ENCODE measurements around the gene TTLL10. TPM values are rescaled to one million over a fixed set of nuclear protein-coding genes. Genes with fewer than 3 reads are reported as not detected.
A peak's percentile ranks its signal among the peaks of the same experiment; 100 is the strongest.

Gene TTLL10
- total RNA-seq, 1 donor from 2014 or later, result not detected

- H3K27ac Mint-ChIP-seq (ENCODE audit: unreplicated experiment), result no peak overlapping the region
- H3K9me3 Mint-ChIP-seq (ENCODE audit: unreplicated experiment), result no peaks in the 10 kb centered on the region
- H3K4me3 Mint-ChIP-seq (ENCODE audit: unreplicated experiment), result no peak overlapping the region
- TF ChIP-seq, protein P1, sequence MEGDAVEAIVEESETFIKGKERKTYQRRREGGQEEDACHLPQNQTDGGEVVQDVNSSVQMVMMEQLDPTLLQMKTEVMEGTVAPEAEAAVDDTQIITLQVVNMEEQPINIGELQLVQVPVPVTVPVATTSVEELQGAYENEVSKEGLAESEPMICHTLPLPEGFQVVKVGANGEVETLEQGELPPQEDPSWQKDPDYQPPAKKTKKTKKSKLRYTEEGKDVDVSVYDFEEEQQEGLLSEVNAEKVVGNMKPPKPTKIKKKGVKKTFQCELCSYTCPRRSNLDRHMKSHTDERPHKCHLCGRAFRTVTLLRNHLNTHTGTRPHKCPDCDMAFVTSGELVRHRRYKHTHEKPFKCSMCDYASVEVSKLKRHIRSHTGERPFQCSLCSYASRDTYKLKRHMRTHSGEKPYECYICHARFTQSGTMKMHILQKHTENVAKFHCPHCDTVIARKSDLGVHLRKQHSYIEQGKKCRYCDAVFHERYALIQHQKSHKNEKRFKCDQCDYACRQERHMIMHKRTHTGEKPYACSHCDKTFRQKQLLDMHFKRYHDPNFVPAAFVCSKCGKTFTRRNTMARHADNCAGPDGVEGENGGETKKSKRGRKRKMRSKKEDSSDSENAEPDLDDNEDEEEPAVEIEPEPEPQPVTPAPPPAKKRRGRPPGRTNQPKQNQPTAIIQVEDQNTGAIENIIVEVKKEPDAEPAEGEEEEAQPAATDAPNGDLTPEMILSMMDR (IDR thresholded peaks at IDR 0.05; ENCODE audit: unreplicated experiment), result no peak
- H3K4me1 Mint-ChIP-seq (ENCODE audit: unreplicated experiment), result no peaks in the 10 kb centered on the region
- peaks cover 3% of the 10 kb centered on the region for H3K27me3 Mint-ChIP-seq (ENCODE audit: unreplicated experiment)
- DNase-seq (ENCODE audit: low spot score), result no peak
- no peaks in the 10 kb centered on the region for H3K36me3 Mint-ChIP-seq (ENCODE audit: low read depth, unreplicated experiment)
Observed at GRCh38 chr1:1144843-1145546, 28.7 kb upstream of the TTLL10 start.

DNA sequence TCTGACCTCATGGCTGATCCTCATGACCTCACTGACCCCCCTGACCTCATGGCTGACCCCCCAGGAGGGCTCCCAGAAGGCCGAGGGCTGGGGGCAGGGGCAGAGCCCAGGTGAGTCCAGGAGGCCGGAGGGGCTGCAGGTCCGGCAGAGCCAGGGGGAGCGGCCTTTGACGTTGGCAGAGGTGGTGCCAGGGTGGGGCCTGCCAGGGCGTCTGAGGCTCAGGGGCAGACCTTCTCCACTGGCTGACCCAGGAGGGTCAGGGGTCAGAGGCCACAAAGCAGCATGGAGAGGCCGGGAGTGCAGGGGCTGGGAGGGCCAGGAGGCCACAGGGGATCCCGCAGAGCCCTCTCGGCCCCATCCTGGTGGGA, 28.1 kb upstream of the TTLL10 start:
- TF ChIP-seq, protein P1 (IDR thresholded peaks at IDR 0.05; ENCODE audit: unreplicated experiment), result no peak
- no peaks in the 10 kb centered on the region for H3K9me3 Mint-ChIP-seq (ENCODE audit: unreplicated experiment)
- peaks cover 3% of the 10 kb centered on the region for H3K27me3 Mint-ChIP-seq (ENCODE audit: unreplicated experiment)
- no peak overlapping the region for H3K4me3 Mint-ChIP-seq (ENCODE audit: unreplicated experiment)
- DNase-seq (ENCODE audit: low spot score), result no peak
- no peak overlapping the region for H3K27ac Mint-ChIP-seq (ENCODE audit: unreplicated experiment)
- H3K4me1 Mint-ChIP-seq (ENCODE audit: unreplicated experiment), result no peaks in the 10 kb centered on the region
- H3K36me3 Mint-ChIP-seq (ENCODE audit: low read depth, unreplicated experiment), result no peaks in the 10 kb centered on the region

- DNase-seq (ENCODE audit: low spot score), result no peak
- Mint-ChIP-seq H3K27me3 (ENCODE audit: unreplicated experiment) (peaks cover 3% of the 10 kb centered on the region), H3K9me3 (ENCODE audit: unreplicated experiment) (no peaks in the 10 kb centered on the region), H3K4me1 (ENCODE audit: unreplicated experiment) (no peaks in the 10 kb centered on the region), H3K27ac (ENCODE audit: unreplicated experiment) (no peak overlapping the region), H3K4me3 (ENCODE audit: unreplicated experiment) (no peak overlapping the region), H3K36me3 (ENCODE audit: low read depth, unreplicated experiment) (no peaks in the 10 kb centered on the region)
- TF ChIP-seq, protein P1 (IDR thresholded peaks at IDR 0.05; ENCODE audit: unreplicated experiment), result no peak
Observed at GRCh38 chr1:1146026-1146425, 27.7 kb upstream of the TTLL10 start.

DNA sequence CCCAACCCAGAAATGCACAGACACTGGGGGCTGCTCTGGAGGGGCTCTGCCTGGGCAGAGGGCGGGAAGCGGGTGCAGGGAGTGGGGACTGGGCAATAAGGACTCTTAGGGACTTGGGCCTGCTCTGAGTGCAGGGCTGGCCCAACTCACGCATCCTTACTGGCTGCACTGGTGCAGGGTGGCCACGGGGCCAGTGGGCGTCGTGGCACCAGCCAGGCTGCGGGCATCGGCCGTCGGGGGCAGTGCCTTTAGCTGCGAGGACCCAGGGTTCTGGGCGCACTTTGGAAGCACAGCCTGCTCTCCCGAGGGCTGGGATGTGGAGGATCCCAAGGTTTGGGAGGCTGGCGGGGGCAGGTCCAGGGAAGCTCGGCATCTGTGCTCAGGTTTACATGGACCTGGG, 27.1 kb upstream of the TTLL10 start:
- no peaks in the 10 kb centered on the region for H3K9me3 Mint-ChIP-seq (ENCODE audit: unreplicated experiment)
- H3K27me3 Mint-ChIP-seq (ENCODE audit: unreplicated experiment), result peaks cover 3% of the 10 kb centered on the region
- TF ChIP-seq, protein P1 (IDR thresholded peaks at IDR 0.05; ENCODE audit: unreplicated experiment), result no peak
- H3K36me3 Mint-ChIP-seq (ENCODE audit: low read depth, unreplicated experiment), result no peaks in the 10 kb centered on the region
- H3K27ac Mint-ChIP-seq (ENCODE audit: unreplicated experiment), result no peak overlapping the region
- no peak for DNase-seq (ENCODE audit: low spot score)
- no peak overlapping the region for H3K4me3 Mint-ChIP-seq (ENCODE audit: unreplicated experiment)
- H3K4me1 Mint-ChIP-seq (ENCODE audit: unreplicated experiment), result no peaks in the 10 kb centered on the region

DNA sequence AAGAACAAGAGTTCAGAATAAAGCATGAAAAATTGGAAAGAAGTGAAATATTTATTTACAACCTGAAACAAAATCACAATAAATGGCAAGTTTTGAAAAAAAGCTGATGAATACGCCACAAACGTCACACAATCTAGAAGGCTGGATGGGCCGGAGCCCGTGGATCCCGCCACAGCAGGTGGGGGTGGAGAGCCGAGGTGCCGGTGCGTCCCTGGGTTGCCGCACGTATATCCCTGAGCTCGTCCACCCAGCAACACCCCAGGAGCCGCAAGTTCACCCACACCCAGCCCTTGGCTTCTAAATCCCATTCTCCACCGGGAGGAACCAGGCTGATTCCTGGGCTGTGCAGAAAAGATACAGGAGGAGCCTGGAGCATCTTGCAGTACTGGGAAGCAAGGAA, 25.6 kb upstream of the TTLL10 start:
- Mint-ChIP-seq H3K9me3 (ENCODE audit: unreplicated experiment) (peaks cover 10% of the 10 kb centered on the region), H3K4me3 (ENCODE audit: unreplicated experiment) (no peak overlapping the region), H3K27me3 (ENCODE audit: unreplicated experiment) (peaks cover 12% of the 10 kb centered on the region), H3K36me3 (ENCODE audit: low read depth, unreplicated experiment) (peaks cover 10% of the 10 kb centered on the region), H3K27ac (ENCODE audit: unreplicated experiment) (peak overlapping the region; percentile 64), H3K4me1 (ENCODE audit: unreplicated experiment) (no peaks in the 10 kb centered on the region)
- TF ChIP-seq, protein P1 (IDR thresholded peaks at IDR 0.05; ENCODE audit: unreplicated experiment), result no peak
- no peak for DNase-seq (ENCODE audit: low spot score)

All from endothelial cell (in vitro differentiated cells).